DND-41 (cell line): ENCODE measurements around the gene KRTAP10-6.
"Not testable (repeated sequence)": the region's sequence is repeated elsewhere in the genome, so short reads cannot be mapped to it uniquely, and the experiment has no call there.

Experiments used
- ATAC-seq: fragments of 200-7000 bp; cut with Tn5 transposase; 3 replicates; pipeline ENCODE4 v1.9.1; 2021; ENCODE audit warnings: low read depth; ENCODE audit not compliant: insufficient read depth
- DNase-seq: peaks from one replicate; pipeline ENCODE4 v3.0.0-alpha.2; 2020
- H2AFZ ChIP-seq: 2 replicates; pipeline ENCODE4 v1.6.0; 2012; ENCODE audit warnings: low read depth, low read length
- H3K27ac ChIP-seq: 2 replicates; pipeline ENCODE4 v1.5.1; 2012; ENCODE audit warnings: low read length, inconsistent platforms
- H3K27me3 ChIP-seq: fragments of 200-600 bp; sonication (generic); 2 replicates; pipeline ENCODE4 v1.6.0; 2012; ENCODE audit warnings: low read length, mild to moderate bottlenecking, inconsistent platforms; ENCODE audit not compliant: insufficient read depth, poor library complexity
- H3K36me3 ChIP-seq: 2 replicates; pipeline ENCODE4 v1.5.1; 2012; ENCODE audit warnings: low read length, inconsistent platforms; ENCODE audit not compliant: insufficient read depth
- H3K4me1 ChIP-seq: 2 replicates; pipeline ENCODE4 v1.5.1; 2012; ENCODE audit warnings: mild to moderate bottlenecking, low read length; ENCODE audit not compliant: insufficient read depth
- H3K4me2 ChIP-seq: 2 replicates; pipeline ENCODE4 v1.6.0; 2012; ENCODE audit warnings: mild to moderate bottlenecking, moderate library complexity, low read length, inconsistent platforms; ENCODE audit not compliant: insufficient read depth
- H3K4me3 ChIP-seq, 2 experiments: fragments of 200-600 bp in 1 of 2; shearing (Covaris generic) in 1 of 2; 2 replicates each; pipeline ENCODE4 v1.5.1; 2012 to 2016; ENCODE audit warnings: inconsistent platforms in 2 of 2, low read length in 2 of 2, mild to moderate bottlenecking in 2 of 2, low read depth in 1 of 2, moderate library complexity in 1 of 2
- H3K79me2 ChIP-seq: 2 replicates; pipeline ENCODE4 v1.6.0; 2012; ENCODE audit warnings: low read length, inconsistent platforms; ENCODE audit not compliant: insufficient read depth
- H3K9ac ChIP-seq: 2 replicates; pipeline ENCODE4 v1.6.0; 2012; ENCODE audit warnings: low read depth, mild to moderate bottlenecking, inconsistent platforms, low read length, moderate library complexity
- H3K9me3 ChIP-seq: 2 replicates; pipeline ENCODE4 v1.5.1; 2012; ENCODE audit warnings: low read length, moderate library complexity, mild to moderate bottlenecking, inconsistent platforms; ENCODE audit not compliant: insufficient read depth, severe bottlenecking
- H4K20me1 ChIP-seq: 2 replicates; pipeline ENCODE4 v1.6.0; 2012; ENCODE audit warnings: low read length; ENCODE audit not compliant: insufficient read depth
- EZH2 ChIP-seq: IDR thresholded peaks from 3 replicates; pipeline ENCODE4 v1.6.1; 2012; ENCODE audit warnings: borderline replicate concordance, low read depth, mild to moderate bottlenecking, moderate library complexity, low read length, inconsistent platforms; ENCODE audit not compliant: severe bottlenecking
- TF ChIP-seq, protein P1 (sequence below): IDR thresholded peaks from 2 replicates; pipeline ENCODE4 v1.5.1; 2012; ENCODE audit warnings: borderline replicate concordance, low read length, moderate library complexity, mild to moderate bottlenecking; ENCODE audit not compliant: poor library complexity, severe bottlenecking; ENCODE audit errors: extremely low read depth

The KRTAP10-6 gene

DNA sequence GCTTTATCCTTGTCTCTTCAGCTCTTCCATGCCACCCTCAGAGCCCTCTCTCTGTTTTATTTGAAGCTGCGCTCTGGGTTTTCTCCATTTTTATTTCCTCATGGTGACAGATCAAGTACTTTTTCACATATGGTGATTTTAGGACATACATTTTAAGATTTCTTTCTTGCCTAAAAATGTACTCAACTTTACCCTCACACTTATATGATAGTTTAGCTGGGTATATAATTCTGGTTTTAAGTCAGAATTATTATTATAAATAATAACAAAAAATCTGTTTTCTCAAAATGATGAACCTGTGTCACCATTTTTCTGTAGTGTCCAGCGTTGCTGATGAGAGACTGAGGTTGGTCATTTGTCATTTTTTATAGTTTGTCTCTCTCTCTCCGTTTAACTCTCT lies 11.1 kb downstream of the KRTAP10-6 start:
- H3K4me3 ChIP-seq, result no peak overlapping the region
- no peaks in the 10 kb centered on the region for H3K4me1 ChIP-seq
- DNase-seq (no peak), ATAC-seq (no peak)
- no peaks in the 10 kb centered on the region for H4K20me1 ChIP-seq
- H2AFZ ChIP-seq, result no peak overlapping the region
- H3K4me2 ChIP-seq, result no peak overlapping the region
- no peaks in the 10 kb centered on the region for H3K36me3 ChIP-seq
- H3K9me3 ChIP-seq, result peaks cover 9% of the 10 kb centered on the region
- no peak for TF ChIP-seq EZH2
- TF ChIP-seq, protein P1, sequence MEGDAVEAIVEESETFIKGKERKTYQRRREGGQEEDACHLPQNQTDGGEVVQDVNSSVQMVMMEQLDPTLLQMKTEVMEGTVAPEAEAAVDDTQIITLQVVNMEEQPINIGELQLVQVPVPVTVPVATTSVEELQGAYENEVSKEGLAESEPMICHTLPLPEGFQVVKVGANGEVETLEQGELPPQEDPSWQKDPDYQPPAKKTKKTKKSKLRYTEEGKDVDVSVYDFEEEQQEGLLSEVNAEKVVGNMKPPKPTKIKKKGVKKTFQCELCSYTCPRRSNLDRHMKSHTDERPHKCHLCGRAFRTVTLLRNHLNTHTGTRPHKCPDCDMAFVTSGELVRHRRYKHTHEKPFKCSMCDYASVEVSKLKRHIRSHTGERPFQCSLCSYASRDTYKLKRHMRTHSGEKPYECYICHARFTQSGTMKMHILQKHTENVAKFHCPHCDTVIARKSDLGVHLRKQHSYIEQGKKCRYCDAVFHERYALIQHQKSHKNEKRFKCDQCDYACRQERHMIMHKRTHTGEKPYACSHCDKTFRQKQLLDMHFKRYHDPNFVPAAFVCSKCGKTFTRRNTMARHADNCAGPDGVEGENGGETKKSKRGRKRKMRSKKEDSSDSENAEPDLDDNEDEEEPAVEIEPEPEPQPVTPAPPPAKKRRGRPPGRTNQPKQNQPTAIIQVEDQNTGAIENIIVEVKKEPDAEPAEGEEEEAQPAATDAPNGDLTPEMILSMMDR, result no peak
- H3K27me3 ChIP-seq, result peaks cover 7% of the 10 kb centered on the region
- H3K9ac ChIP-seq, result no peak overlapping the region
- H3K79me2 ChIP-seq, result no peaks in the 10 kb centered on the region
- H3K27ac ChIP-seq, result no peak overlapping the region

DNA sequence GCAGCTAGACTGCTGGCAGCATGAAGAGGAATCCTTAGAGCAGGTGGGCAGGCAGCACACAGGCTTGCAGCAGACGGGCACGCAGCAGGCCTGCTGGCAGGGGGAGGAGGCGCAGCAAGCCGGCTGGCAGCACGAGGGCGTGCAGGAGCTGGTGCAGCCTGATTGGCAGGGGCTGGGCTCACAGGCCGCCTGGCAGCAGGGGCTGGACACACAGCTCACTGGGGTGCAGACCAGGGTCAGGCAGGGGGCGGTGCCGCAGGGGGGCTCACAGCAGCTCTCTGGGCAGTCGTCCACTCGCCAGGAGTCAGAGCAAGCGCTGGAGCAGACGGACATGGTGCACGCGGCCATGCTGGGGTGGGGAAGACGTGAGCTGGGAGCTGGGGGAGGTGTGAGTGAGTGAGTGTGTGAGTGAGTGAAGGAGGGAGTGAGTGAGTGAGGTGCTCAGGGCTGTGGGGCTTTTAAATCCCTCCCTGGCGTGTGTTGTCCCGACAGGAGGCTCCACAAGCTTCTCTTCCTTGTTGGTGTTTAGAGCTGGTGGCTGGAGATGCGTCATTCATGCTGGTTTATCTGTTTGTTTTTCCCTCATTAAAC lies 12.0 kb downstream of the KRTAP10-6 start, which contains the start of gene KRTAP10-5:
KRTAP10-5 (minus strand) TSS at position 374 of the 591 bp plus-strand sequence; CDS start at position 348, 26 bp downstream.
- not testable (repeated sequence) for H3K4me1 ChIP-seq, ATAC-seq

DNA sequence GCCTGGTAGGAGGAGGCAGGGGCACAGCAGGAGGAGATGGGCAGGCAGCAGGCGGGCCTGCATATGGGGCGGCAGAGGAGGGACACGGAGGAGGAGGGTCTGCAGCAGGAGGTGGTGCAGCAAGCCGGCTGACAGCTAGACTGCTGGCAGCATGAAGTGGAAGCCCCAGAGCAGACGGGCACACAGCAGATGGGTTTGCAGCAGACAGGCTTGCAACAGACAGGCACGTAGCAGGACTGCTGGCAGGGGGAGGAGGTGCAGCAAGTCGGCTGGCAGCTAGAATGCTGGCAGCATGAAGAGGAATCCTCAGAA lies 12.5 kb downstream of the KRTAP10-6 start:
- ATAC-seq (no peak), DNase-seq (no peak)
- H4K20me1 ChIP-seq, result no peaks in the 10 kb centered on the region
- no peak overlapping the region for H3K4me2 ChIP-seq
- H2AFZ ChIP-seq, result no peak overlapping the region
- H3K4me3 ChIP-seq, result no peak overlapping the region
- H3K4me1 ChIP-seq, result no peaks in the 10 kb centered on the region
- TF ChIP-seq, protein P1, result no peak
- no peak for TF ChIP-seq EZH2
- H3K27ac ChIP-seq, result no peak overlapping the region
- no peak overlapping the region for H3K9ac ChIP-seq
- H3K79me2 ChIP-seq, result no peaks in the 10 kb centered on the region
- H3K9me3 ChIP-seq, result peaks cover 9% of the 10 kb centered on the region
- H3K27me3 ChIP-seq, result no peaks in the 10 kb centered on the region
- no peaks in the 10 kb centered on the region for H3K36me3 ChIP-seq

More for the DNA sequence above, 12.0 kb downstream of the KRTAP10-6 start, which contains the start of gene KRTAP10-5:
- DNase-seq, H3K27ac ChIP-seq, H3K9me3 ChIP-seq, H3K79me2 ChIP-seq, H3K9ac ChIP-seq, H3K27me3 ChIP-seq, H3K4me2 ChIP-seq, H4K20me1 ChIP-seq, H2AFZ ChIP-seq, H3K4me3 ChIP-seq, H3K36me3 ChIP-seq: not testable (repeated sequence)

DNA sequence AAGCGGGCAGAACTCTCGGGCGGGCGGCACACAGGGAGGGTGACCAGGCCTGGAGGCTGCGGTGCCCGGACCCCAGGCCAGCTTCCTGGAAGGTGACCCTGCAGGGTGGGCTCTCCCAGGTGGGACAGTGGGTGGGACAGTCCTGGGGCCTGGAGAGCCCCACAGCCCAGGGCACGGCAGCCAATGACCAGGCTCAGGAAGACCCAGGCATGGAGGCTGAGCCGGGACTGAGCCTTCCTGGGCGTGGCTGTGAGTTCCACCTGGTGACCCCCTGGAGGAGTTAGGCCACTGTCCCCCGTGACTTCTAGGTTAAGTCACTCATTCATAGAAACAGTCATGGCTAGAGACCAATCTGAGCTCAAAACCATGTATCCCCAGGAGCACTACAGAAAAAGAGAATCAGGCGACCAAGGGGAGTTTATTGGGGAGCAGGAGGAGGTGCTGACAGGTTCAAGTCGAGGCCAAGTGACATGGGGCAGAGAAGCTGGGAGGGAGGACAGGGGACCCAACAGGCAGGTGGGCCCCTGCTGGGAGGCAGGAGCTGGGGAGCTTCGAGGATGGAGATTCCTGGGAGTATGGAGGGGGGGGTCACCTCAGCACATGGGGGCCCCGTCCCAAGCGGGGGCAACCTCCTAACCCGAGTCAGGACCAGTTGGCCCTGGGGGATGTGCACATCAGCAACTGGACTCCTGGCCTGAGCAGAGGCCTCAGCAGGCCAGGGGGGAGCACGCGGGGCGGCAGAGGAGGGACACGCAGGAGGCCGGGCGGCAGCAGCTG lies 13.1 kb downstream of the KRTAP10-6 start:
- Histone ChIP-seq H3K4me2 (no peak overlapping the region), H3K4me3 (no peak overlapping the region), H3K79me2 (no peaks in the 10 kb centered on the region), H2AFZ (no peak overlapping the region), H3K27ac (no peak overlapping the region), H3K4me1 (no peaks in the 10 kb centered on the region), H3K9ac (no peak overlapping the region), H3K9me3 (peaks cover 9% of the 10 kb centered on the region), H3K27me3 (no peaks in the 10 kb centered on the region), H4K20me1 (no peaks in the 10 kb centered on the region), H3K36me3 (no peaks in the 10 kb centered on the region)
- TF ChIP-seq, protein P1, result no peak
- TF ChIP-seq EZH2, result no peak
- DNase-seq (no peak), ATAC-seq (no peak)
